H1 (cell line): ENCODE measurements around the gene ERFE. TPM values are rescaled to one million over a fixed set of nuclear protein-coding genes. Genes with fewer than 3 reads are reported as not detected.

ENCODE experiments used
- CTCF ChIA-PET: fragments of 300-600 bp; sonication (Branson Sonifier 250); formaldehyde crosslinking; loops from one replicate; lab custom pipeline; 2021; ENCODE audit not compliant: partially characterized antibody; lab: Charles Lee
- POLR2A ChIA-PET: fragments of 300-600 bp; sonication (Branson Sonifier 250); formaldehyde crosslinking; loops from one replicate; lab custom pipeline; 2021; ENCODE audit warnings: inconsistent platforms; ENCODE audit not compliant: partially characterized antibody; lab: Charles Lee
- DNase-seq, 2 experiments: peaks; one replicate each; pipeline versions ENCODE4 v3.0.0 to v3.0.0-alpha.2; 2010 to 2022; ENCODE audit warnings: low spot score in 2 of 2, low read depth in 1 of 2, mixed read lengths in 1 of 2
- FAIRE-seq: peaks from 2 replicates; lab custom pipeline; 2011; peaks lifted over from hg19 to GRCh38; lab: Jason Lieb, UNC
- H2AFZ ChIP-seq: 2 replicates; pipeline ENCODE4 v1.8.1; 2012; ENCODE audit warnings: low read length, inconsistent platforms
- H2AK5ac ChIP-seq: 2 replicates; pipeline ENCODE4 v1.6.1; 2013; ENCODE audit warnings: low read depth, low read length
- H2BK120ac ChIP-seq: replicated peaks from 2 replicates; pipeline ENCODE3; 2013; ENCODE audit warnings: low read depth, low read length, inconsistent platforms
- H2BK12ac ChIP-seq: 2 replicates; pipeline ENCODE4 v1.6.1; 2013; ENCODE audit warnings: low read depth, low read length
- H2BK15ac ChIP-seq: 2 replicates; pipeline ENCODE4 v1.6.1; 2013; ENCODE audit warnings: low read length
- H2BK20ac ChIP-seq: 2 replicates; pipeline ENCODE4 v1.6.1; 2013; ENCODE audit warnings: low read length
- H2BK5ac ChIP-seq: 2 replicates; pipeline ENCODE4 v1.6.1; 2013; ENCODE audit warnings: low read depth, low read length
- H3K14ac ChIP-seq: 2 replicates; pipeline ENCODE4 v1.6.1; 2013; ENCODE audit warnings: inconsistent platforms; ENCODE audit not compliant: insufficient read length
- H3K18ac ChIP-seq: 2 replicates; pipeline ENCODE4 v1.6.1; 2013; ENCODE audit warnings: low read length; ENCODE audit errors: extremely low read depth
- H3K23ac ChIP-seq: 2 replicates; pipeline ENCODE4 v1.6.1; 2013; ENCODE audit warnings: inconsistent platforms; ENCODE audit not compliant: insufficient read length
- H3K23me2 ChIP-seq: 2 replicates; pipeline ENCODE4 v1.6.1; 2013; ENCODE audit warnings: low read depth, low read length
- H3K27ac ChIP-seq: 2 replicates; pipeline ENCODE4 v1.6.1; 2011; ENCODE audit warnings: low read depth, low read length, inconsistent platforms
- H3K27me3 ChIP-seq, 4 experiments: replicated peaks in 1 of 4; 1 replicate in 1 of 4; 2 replicates in 3 of 4; pipeline versions ENCODE4 v1.6.1 to v1.8.1; 2011 to 2013; ENCODE audit warnings: low read length in 3 of 4, mild to moderate bottlenecking in 3 of 4, inconsistent platforms in 2 of 4, mixed read lengths in 2 of 4, moderate library complexity in 1 of 4; ENCODE audit not compliant: control insufficient read depth in 3 of 4, insufficient read depth in 3 of 4; ENCODE audit errors: extremely low read depth in 1 of 4
- H3K36me3 ChIP-seq, 4 experiments: 2 replicates each; pipeline versions ENCODE4 v1.6.1 to v1.8.1; 2011 to 2013; ENCODE audit warnings: mild to moderate bottlenecking in 4 of 4, low read length in 3 of 4, moderate library complexity in 2 of 4, control low read depth in 1 of 4, inconsistent platforms in 1 of 4; ENCODE audit not compliant: insufficient read depth in 4 of 4, control insufficient read depth in 2 of 4
- H3K4ac ChIP-seq: replicated peaks from 2 replicates; pipeline ENCODE3; 2013; ENCODE audit warnings: low read length, low read depth, mixed read lengths, inconsistent platforms; ENCODE audit not compliant: insufficient read length
- H3K4me1 ChIP-seq, 4 experiments: replicated peaks in 1 of 4; 1 replicate in 1 of 4; 2 replicates in 3 of 4; pipeline versions ENCODE4 v1.6.1 to v1.8.1; 2011 to 2013; ENCODE audit warnings: low read length in 3 of 4, inconsistent platforms in 2 of 4, mixed read lengths in 1 of 4; ENCODE audit not compliant: insufficient read depth in 4 of 4, control insufficient read depth in 3 of 4
- H3K4me2 ChIP-seq, 2 experiments: 2 replicates each; pipeline versions ENCODE4 v1.6.1 to v1.8.1; 2011 to 2013; ENCODE audit warnings: low read depth in 2 of 2, low read length in 2 of 2, control low read depth in 1 of 2, inconsistent platforms in 1 of 2, mild to moderate bottlenecking in 1 of 2; ENCODE audit not compliant: insufficient read depth in 1 of 2
- H3K4me3 ChIP-seq, 4 experiments: fragments of 200-600, 300-600 bp in 1 of 4; sonication (generic), shearing (Covaris generic), sonication (Bioruptor Twin) in 1 of 4; 2 replicates each; pipeline versions ENCODE4 v1.5.1 to v1.8.1; 2011 to 2016; ENCODE audit warnings: low read length in 4 of 4, low read depth in 3 of 4, control low read depth in 2 of 4, inconsistent platforms in 2 of 4, mild to moderate bottlenecking in 2 of 4, mixed read lengths in 1 of 4, moderate library complexity in 1 of 4; ENCODE audit not compliant: insufficient read depth in 2 of 4; ENCODE audit errors: extremely low read depth in 1 of 4
- H3K56ac ChIP-seq: replicated peaks from 2 replicates; pipeline ENCODE3; 2013; ENCODE audit warnings: low read depth, mild to moderate bottlenecking, mixed read lengths, low read length, inconsistent platforms; ENCODE audit not compliant: insufficient read length
- H3K79me1 ChIP-seq: 2 replicates; pipeline ENCODE4 v1.6.1; 2013; ENCODE audit warnings: low read depth, low read length, control low read depth
- H3K79me2 ChIP-seq, 2 experiments: 2 replicates each; pipeline versions ENCODE4 v1.6.1 to v1.8.1; 2012 to 2013; ENCODE audit warnings: low read length in 2 of 2, mild to moderate bottlenecking in 2 of 2, inconsistent platforms in 1 of 2; ENCODE audit not compliant: insufficient read depth in 2 of 2, control insufficient read depth in 1 of 2
- H3K9ac ChIP-seq, 4 experiments: replicated peaks in 1 of 4; 1 replicate in 1 of 4; 2 replicates in 3 of 4; pipeline versions ENCODE4 v1.6.1 to v1.8.1; 2011 to 2013; ENCODE audit warnings: low read depth in 3 of 4, low read length in 3 of 4, control low read depth in 2 of 4, mild to moderate bottlenecking in 2 of 4, moderate library complexity in 2 of 4, inconsistent platforms in 1 of 4; ENCODE audit errors: extremely low read depth in 1 of 4
- H3K9me3 ChIP-seq, 2 experiments: 2 replicates each; pipeline versions ENCODE4 v1.6.1 to v1.8.1; 2012 to 2013; ENCODE audit warnings: mild to moderate bottlenecking in 2 of 2, moderate library complexity in 2 of 2, control low read depth in 1 of 2, inconsistent platforms in 1 of 2, low read depth in 1 of 2, low read length in 1 of 2, mixed read lengths in 1 of 2; ENCODE audit not compliant: insufficient read depth in 2 of 2
- H4K20me1 ChIP-seq, 2 experiments: replicated peaks in 1 of 2; 2 replicates each; pipeline versions ENCODE3 to v1.8.1; 2011 to 2013; ENCODE audit warnings: inconsistent platforms in 2 of 2, low read length in 2 of 2, mild to moderate bottlenecking in 1 of 2; ENCODE audit not compliant: insufficient read depth in 2 of 2, control insufficient read depth in 1 of 2
- H4K5ac ChIP-seq: 2 replicates; pipeline ENCODE4 v1.6.1; 2013; ENCODE audit warnings: low read length, low read depth, mixed read lengths, inconsistent platforms; ENCODE audit not compliant: insufficient read length
- H4K8ac ChIP-seq: 2 replicates; pipeline ENCODE4 v1.8.0; 2013; ENCODE audit warnings: mild to moderate bottlenecking, moderate library complexity, low read length, inconsistent platforms; ENCODE audit not compliant: insufficient read depth; ENCODE audit errors: extremely low read depth
- H4K91ac ChIP-seq: replicated peaks from 2 replicates; pipeline ENCODE3; 2013; ENCODE audit warnings: low read length, mixed read lengths, inconsistent platforms; ENCODE audit not compliant: insufficient read length
- GTF2F1 ChIP-seq: IDR thresholded peaks from 2 replicates; pipeline ENCODE4 v1.6.1; 2012; ENCODE audit warnings: low read depth, low read length, improper control_type of control experiment, borderline replicate concordance
- KDM1A ChIP-seq: fragments of 200-600, 300-600 bp; sonication (generic); IDR thresholded peaks from 2 replicates; pipeline ENCODE4 v1.7.1; 2016; ENCODE audit warnings: mild to moderate bottlenecking, low read length, borderline replicate concordance
- RXRA ChIP-seq: IDR thresholded peaks from 2 replicates; pipeline ENCODE4 v1.6.1; 2011; ENCODE audit warnings: low read depth, mild to moderate bottlenecking, low read length, moderate library complexity; ENCODE audit not compliant: insufficient read depth
- SP4 ChIP-seq: IDR thresholded peaks from 2 replicates; pipeline ENCODE4 v1.6.1; 2012; ENCODE audit warnings: low read length, inconsistent platforms
- WGBS, 2 experiments: shearing (Covaris generic) in 1 of 2; methylation state at CpG; one replicate each; pipeline versions ENCODE4 v1.1.6 to v1.1.7; 2013 to 2015; ENCODE audit warnings: low lambda C conversion rate in 2 of 2, mixed read lengths in 2 of 2, inconsistent platforms in 1 of 2, low coverage in 1 of 2, missing lambda C conversion rate in 1 of 2; ENCODE audit not compliant: insufficient replicate concordance in 2 of 2, insufficient coverage in 1 of 2, insufficient read length in 1 of 2; ENCODE audit errors: extremely low coverage in 1 of 2, missing lambda C conversion rate in 1 of 2; 5-methylcytosine and 5-hydroxymethylcytosine counted together
- polyA plus RNA-seq, 7 experiments: library from polyadenylated mRNA; depleted of rRNA in 3 of 7; stranded (reverse) in 5 of 7; unstranded in 2 of 7; fragments of >200 nt in 5 of 7; fragments of 200-250 nt in 2 of 7; gene quantifications; 1 replicate in 5 of 7; 2 replicates in 1 of 7; 4 replicates in 1 of 7; pipeline versions ENCODE4 v1.2.1 to v1.2.3, GENCODE V29; 2011 to 2013; ENCODE audit warnings: missing spikeins in 2 of 7, mixed read lengths in 2 of 7
- total RNA-seq: library from RNA; stranded (reverse); fragmentation: NEBNext Ultra II Directional; extraction: Animal tissue kit (Norgen Biotek cat#: 25700); gene quantifications from 2 replicates; pipeline ENCODE4 v1.2.1, GENCODE V29; 2021

Gene ERFE
- total and polyA plus RNA-seq, 2 of the 8 experiments (the other 6 are each of a cell fraction or from before 2014, with no cell fraction given): 2.5 to 3.6 TPM

- TF ChIP-seq SP4 (no peak), KDM1A (peak; percentile 56; the same call in 1 of the 2 replicates), GTF2F1 (no peak), RXRA (no peak)
- Histone ChIP-seq H3K18ac (no peak overlapping the region), H3K9ac (no peak overlapping the region), H2AK5ac (no peak overlapping the region), H3K4me1 (no peaks in the 10 kb centered on the region), H3K79me1 (no peaks in the 10 kb centered on the region), H4K91ac (no peak overlapping the region), H3K4ac (no peak overlapping the region), H2AFZ (no peak overlapping the region), H4K20me1 (no peaks in the 10 kb centered on the region), H3K27ac (no peak overlapping the region), H3K36me3 (no peaks in the 10 kb centered on the region; a peak in 1 of 8 replicates), H3K23ac (no peak overlapping the region), H3K23me2 (no peaks in the 10 kb centered on the region), H2BK15ac (no peak overlapping the region), H3K4me2 (no peak overlapping the region), H3K4me3 (no peak overlapping the region), H3K56ac (no peak overlapping the region), H2BK5ac (no peak overlapping the region), H3K9me3 (no peaks in the 10 kb centered on the region), H3K27me3 (no peaks in the 10 kb centered on the region), H4K8ac (no peak overlapping the region; the same call in 1 of the 2 replicates), H3K14ac (no peak overlapping the region), H2BK20ac (no peak overlapping the region), H3K79me2 (no peaks in the 10 kb centered on the region), H2BK12ac (no peak overlapping the region), H4K5ac (no peak overlapping the region), H2BK120ac (no peak overlapping the region)
- FAIRE-seq (no peak), DNase-seq (no peak)
- POLR2A ChIA-PET: no interaction called here
- CTCF ChIA-PET: interaction anchor here (0.9 to 7.1 kb wide), 5 partner anchors 9 to 120 kb away, joined by 3 to 72 read pairs (median 4); no protein-coding TSS in a partner anchor
- WGBS, 2 experiments: 92% methylated on average over 19 of the region's 20 CpGs; no CpG with 5 or more reads in 1 of the 2 experiments
Measured at GRCh38 chr2:238143239-238143951, 15.4 kb upstream of the ERFE start.
